ENCODE results near the gene TIAM2. TPM values are rescaled to one million over a fixed set of nuclear protein-coding genes. Genes with fewer than 3 reads are reported as not detected.

Gene TIAM2
- total and polyA plus RNA-seq, 2 experiments from 2014 or later, result 14.2 to 24.4 TPM

DNA sequence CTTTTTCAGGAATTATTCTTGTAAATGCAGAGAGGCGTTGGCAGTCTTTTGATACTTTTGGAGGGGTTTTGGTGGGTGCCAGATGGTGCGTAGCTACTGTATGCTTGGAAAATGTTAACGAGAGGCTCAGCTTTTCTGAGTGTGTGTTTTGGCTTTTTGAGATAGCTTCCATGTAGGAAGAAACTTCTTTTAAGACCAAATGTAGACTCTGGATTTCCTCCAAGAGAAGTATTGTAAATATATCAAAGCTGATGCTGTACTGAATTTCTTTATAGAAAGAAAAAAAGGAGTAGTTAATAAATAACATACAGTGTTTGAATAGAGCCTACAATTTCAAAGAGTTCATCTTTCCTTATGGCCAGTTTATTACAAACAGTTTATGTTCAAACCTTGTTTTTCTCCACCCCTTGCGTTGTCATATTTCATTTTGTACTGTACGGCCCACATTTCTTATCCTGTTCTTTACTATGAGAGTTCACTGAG is 16.7 kb downstream of the TIAM2 start:
- peak overlapping the region; percentile 46; the same call in 1 of the 2 replicates for H3K27ac ChIP-seq (ENCODE audit: low read depth)
- H4K20me1 ChIP-seq (replicated peaks; ENCODE audit: insufficient read depth), result no peaks in the 10 kb centered on the region
- no peak for DNase-seq (ENCODE audit: low spot score)
- no peak overlapping the region for H3K4me3 Mint-ChIP-seq
- TF ChIP-seq, protein P1, sequence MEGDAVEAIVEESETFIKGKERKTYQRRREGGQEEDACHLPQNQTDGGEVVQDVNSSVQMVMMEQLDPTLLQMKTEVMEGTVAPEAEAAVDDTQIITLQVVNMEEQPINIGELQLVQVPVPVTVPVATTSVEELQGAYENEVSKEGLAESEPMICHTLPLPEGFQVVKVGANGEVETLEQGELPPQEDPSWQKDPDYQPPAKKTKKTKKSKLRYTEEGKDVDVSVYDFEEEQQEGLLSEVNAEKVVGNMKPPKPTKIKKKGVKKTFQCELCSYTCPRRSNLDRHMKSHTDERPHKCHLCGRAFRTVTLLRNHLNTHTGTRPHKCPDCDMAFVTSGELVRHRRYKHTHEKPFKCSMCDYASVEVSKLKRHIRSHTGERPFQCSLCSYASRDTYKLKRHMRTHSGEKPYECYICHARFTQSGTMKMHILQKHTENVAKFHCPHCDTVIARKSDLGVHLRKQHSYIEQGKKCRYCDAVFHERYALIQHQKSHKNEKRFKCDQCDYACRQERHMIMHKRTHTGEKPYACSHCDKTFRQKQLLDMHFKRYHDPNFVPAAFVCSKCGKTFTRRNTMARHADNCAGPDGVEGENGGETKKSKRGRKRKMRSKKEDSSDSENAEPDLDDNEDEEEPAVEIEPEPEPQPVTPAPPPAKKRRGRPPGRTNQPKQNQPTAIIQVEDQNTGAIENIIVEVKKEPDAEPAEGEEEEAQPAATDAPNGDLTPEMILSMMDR (conservative IDR thresholded peaks at IDR 0.05; ENCODE audit: low read depth in 2 of 2), result no peak
- TF ChIP-seq NANOG (IDR thresholded peaks at IDR 0.05; ENCODE audit: borderline replicate concordance), result no peak
- TF ChIP-seq STAT1 (IDR thresholded peaks at IDR 0.05; ENCODE audit: unreplicated experiment), result no peak
- no peak for TF ChIP-seq EZH2 (IDR thresholded peaks at IDR 0.05; ENCODE audit: low read depth, unreplicated experiment)
- no peak for TF ChIP-seq POLR2AphosphoS5 (IDR thresholded peaks at IDR 0.05; ENCODE audit: low read depth)
- no peak for TF ChIP-seq EZH2phosphoT487 (IDR thresholded peaks at IDR 0.05; ENCODE audit: unreplicated experiment)
- TF ChIP-seq, protein P2, sequence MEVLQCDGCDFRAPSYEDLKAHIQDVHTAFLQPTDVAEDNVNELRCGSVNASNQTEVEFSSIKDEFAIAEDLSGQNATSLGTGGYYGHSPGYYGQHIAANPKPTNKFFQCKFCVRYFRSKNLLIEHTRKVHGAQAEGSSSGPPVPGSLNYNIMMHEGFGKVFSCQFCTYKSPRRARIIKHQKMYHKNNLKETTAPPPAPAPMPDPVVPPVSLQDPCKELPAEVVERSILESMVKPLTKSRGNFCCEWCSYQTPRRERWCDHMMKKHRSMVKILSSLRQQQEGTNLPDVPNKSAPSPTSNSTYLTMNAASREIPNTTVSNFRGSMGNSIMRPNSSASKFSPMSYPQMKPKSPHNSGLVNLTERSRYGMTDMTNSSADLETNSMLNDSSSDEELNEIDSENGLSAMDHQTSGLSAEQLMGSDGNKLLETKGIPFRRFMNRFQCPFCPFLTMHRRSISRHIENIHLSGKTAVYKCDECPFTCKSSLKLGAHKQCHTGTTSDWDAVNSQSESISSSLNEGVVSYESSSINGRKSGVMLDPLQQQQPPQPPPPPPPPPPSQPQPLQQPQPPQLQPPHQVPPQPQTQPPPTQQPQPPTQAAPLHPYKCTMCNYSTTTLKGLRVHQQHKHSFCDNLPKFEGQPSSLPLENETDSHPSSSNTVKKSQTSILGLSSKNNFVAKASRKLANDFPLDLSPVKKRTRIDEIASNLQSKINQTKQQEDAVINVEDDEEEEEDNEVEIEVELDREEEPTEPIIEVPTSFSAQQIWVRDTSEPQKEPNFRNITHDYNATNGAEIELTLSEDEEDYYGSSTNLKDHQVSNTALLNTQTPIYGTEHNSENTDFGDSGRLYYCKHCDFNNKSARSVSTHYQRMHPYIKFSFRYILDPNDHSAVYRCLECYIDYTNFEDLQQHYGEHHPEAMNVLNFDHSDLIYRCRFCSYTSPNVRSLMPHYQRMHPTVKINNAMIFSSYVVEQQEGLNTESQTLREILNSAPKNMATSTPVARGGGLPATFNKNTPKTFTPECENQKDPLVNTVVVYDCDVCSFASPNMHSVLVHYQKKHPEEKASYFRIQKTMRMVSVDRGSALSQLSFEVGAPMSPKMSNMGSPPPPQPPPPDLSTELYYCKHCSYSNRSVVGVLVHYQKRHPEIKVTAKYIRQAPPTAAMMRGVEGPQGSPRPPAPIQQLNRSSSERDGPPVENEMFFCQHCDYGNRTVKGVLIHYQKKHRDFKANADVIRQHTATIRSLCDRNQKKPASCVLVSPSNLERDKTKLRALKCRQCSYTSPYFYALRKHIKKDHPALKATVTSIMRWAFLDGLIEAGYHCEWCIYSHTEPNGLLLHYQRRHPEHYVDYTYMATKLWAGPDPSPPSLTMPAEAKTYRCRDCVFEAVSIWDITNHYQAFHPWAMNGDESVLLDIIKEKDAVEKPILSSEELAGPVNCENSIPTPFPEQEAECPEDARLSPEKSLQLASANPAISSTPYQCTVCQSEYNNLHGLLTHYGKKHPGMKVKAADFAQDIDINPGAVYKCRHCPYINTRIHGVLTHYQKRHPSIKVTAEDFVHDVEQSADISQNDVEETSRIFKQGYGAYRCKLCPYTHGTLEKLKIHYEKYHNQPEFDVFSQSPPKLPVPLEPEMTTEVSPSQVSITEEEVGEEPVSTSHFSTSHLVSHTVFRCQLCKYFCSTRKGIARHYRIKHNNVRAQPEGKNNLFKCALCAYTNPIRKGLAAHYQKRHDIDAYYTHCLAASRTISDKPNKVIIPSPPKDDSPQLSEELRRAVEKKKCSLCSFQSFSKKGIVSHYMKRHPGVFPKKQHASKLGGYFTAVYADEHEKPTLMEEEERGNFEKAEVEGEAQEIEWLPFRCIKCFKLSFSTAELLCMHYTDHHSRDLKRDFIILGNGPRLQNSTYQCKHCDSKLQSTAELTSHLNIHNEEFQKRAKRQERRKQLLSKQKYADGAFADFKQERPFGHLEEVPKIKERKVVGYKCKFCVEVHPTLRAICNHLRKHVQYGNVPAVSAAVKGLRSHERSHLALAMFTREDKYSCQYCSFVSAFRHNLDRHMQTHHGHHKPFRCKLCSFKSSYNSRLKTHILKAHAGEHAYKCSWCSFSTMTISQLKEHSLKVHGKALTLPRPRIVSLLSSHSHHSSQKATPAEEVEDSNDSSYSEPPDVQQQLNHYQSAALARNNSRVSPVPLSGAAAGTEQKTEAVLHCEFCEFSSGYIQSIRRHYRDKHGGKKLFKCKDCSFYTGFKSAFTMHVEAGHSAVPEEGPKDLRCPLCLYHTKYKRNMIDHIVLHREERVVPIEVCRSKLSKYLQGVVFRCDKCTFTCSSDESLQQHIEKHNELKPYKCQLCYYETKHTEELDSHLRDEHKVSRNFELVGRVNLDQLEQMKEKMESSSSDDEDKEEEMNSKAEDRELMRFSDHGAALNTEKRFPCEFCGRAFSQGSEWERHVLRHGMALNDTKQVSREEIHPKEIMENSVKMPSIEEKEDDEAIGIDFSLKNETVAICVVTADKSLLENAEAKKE (CRISPR knock-in tag; IDR thresholded peaks at IDR 0.05), result no peak
- no peak for TF ChIP-seq CREB1 (CRISPR knock-in tag; IDR thresholded peaks at IDR 0.05; ENCODE audit: low read depth)
- no peak for TF ChIP-seq ZNF331 (CRISPR knock-in tag; IDR thresholded peaks at IDR 0.05; ENCODE audit: low read depth)
- no peak for TF ChIP-seq JUNB (IDR thresholded peaks at IDR 0.05; ENCODE audit: unreplicated experiment)
- no peak for TF ChIP-seq ZNF114 (CRISPR knock-in tag; IDR thresholded peaks at IDR 0.05)
- peaks cover 8% of the 10 kb centered on the region; the same call in 1 of the 2 replicates for H3F3A ChIP-seq (replicated peaks; ENCODE audit: low read depth)
- peaks cover 63% of the 10 kb centered on the region for H3K4me1 ChIP-seq (ENCODE audit: insufficient read depth)
- H3K9me2 ChIP-seq (ENCODE audit: insufficient read depth), result no peaks in the 10 kb centered on the region
- no peak overlapping the region for H3K27ac Mint-ChIP-seq
- ATAC-seq, result no peak
- H3K4me2 ChIP-seq, result no peak overlapping the region
- peaks cover 51% of the 10 kb centered on the region for H3K79me2 ChIP-seq (replicated peaks; ENCODE audit: insufficient read depth)
- H3K27me3 Mint-ChIP-seq (ENCODE audit: insufficient read depth, low read depth, poor library complexity), result peaks cover 5% of the 10 kb centered on the region
- H3K4me3 ChIP-seq, result no peak overlapping the region
- H3K4me1 Mint-ChIP-seq, result peaks cover 51% of the 10 kb centered on the region
- peaks cover 5% of the 10 kb centered on the region; the same call in 1 of the 3 replicates for H3K36me3 Mint-ChIP-seq (ENCODE audit: low read depth)
- H3K27me3 ChIP-seq (ENCODE audit: insufficient read depth), result no peaks in the 10 kb centered on the region
- H2AFZ ChIP-seq, result no peak overlapping the region
- no peaks in the 10 kb centered on the region; the same call in 1 of the 3 replicates for H3K9me3 Mint-ChIP-seq
- H3K36me3 ChIP-seq (ENCODE audit: insufficient read depth), result no peaks in the 10 kb centered on the region
